Ramos (cell line): ENCODE data around the gene PRDM5.

Experiments used
- in situ Hi-C: fragments of 300-500 bp; cut with MboI; formaldehyde crosslinking; loops from one replicate; pipeline ENCODE4 v1.14.3; 2022; ENCODE audit warnings: low sequenced_read_pairs; ENCODE audit not compliant: unreplicated experiment

Gene PRDM5

GRCh38 chr4:120916937-120917336 is 5.6 kb downstream of the PRDM5 start:
- in situ Hi-C loops, result no loop called here

GRCh38 chr4:120915336-120915735 is 7.2 kb downstream of the PRDM5 start:
- in situ Hi-C loops, result no loop called here

- in situ Hi-C loops, result no loop called here
These were observed 19.1 kb downstream of the PRDM5 start for GRCh38 chr4:120903419-120903818.

GRCh38 chr4:120902925-120903324 is 19.6 kb downstream of the PRDM5 start:
- in situ Hi-C loops, result no loop called here

- in situ Hi-C loops, result no loop called here
These were observed 20.8 kb downstream of the PRDM5 start for GRCh38 chr4:120901731-120902130.

GRCh38 chr4:120897981-120898719 is 24.4 kb downstream of the PRDM5 start:
- in situ Hi-C loops, result no loop called here

- in situ Hi-C loops, result no loop called here
These were observed 27.0 kb downstream of the PRDM5 start for GRCh38 chr4:120895554-120895953.

- in situ Hi-C loops, result no loop called here
These were observed 29.2 kb downstream of the PRDM5 start for GRCh38 chr4:120893314-120893713.

GRCh38 chr4:120886191-120886590 is 36.3 kb downstream of the PRDM5 start:
- in situ Hi-C loops, result no loop called here

GRCh38 chr4:120881846-120882245 is 40.7 kb downstream of the PRDM5 start:
- in situ Hi-C loops, result no loop called here

- in situ Hi-C loops, result no loop called here
These were observed 41.2 kb downstream of the PRDM5 start for GRCh38 chr4:120881351-120881750.

- in situ Hi-C loops, result no loop called here
These were observed 45.5 kb downstream of the PRDM5 start for GRCh38 chr4:120877021-120877420.

GRCh38 chr4:120874792-120875774 is 47.4 kb downstream of the PRDM5 start:
- in situ Hi-C loops, result no loop called here

- in situ Hi-C loops, result no loop called here
These were observed 49.0 kb downstream of the PRDM5 start for GRCh38 chr4:120873554-120873953.

- in situ Hi-C loops, result no loop called here
These were observed 51.4 kb downstream of the PRDM5 start for GRCh38 chr4:120871173-120871572.

GRCh38 chr4:120870279-120870673 is 52.2 kb downstream of the PRDM5 start:
- in situ Hi-C loops, result no loop called here

- in situ Hi-C loops, result no loop called here
These were observed 52.8 kb downstream of the PRDM5 start for GRCh38 chr4:120869613-120870278.

- in situ Hi-C loops, result no loop called here
These were observed 55.0 kb downstream of the PRDM5 start for GRCh38 chr4:120867506-120867905.

GRCh38 chr4:120865985-120866384 is 56.5 kb downstream of the PRDM5 start:
- in situ Hi-C loops, result no loop called here

GRCh38 chr4:120864969-120865368 is 57.6 kb downstream of the PRDM5 start:
- in situ Hi-C loops, result no loop called here

- in situ Hi-C loops, result no loop called here
These were observed 60.1 kb downstream of the PRDM5 start for GRCh38 chr4:120862432-120862831.
